Motor neuron (in vitro differentiated cells): Measurements from ENCODE around the gene TIMM44. TPM values are rescaled to one million over a fixed set of nuclear protein-coding genes. Genes with fewer than 3 reads are reported as not detected.
A peak's percentile ranks its signal among the peaks of the same experiment; 100 is the strongest.
"Not testable (repeated sequence)": the region's sequence is repeated elsewhere in the genome, so short reads cannot be mapped to it uniquely, and the experiment has no call there.

Experiments
- ATAC-seq, 8 experiments: fragments of 200-7000 bp; cut with Tn5 transposase; replicated peaks in 6 of 8; 2 replicates each; pipeline ENCODE4 v1.8.0; 2021; ENCODE audit warnings: mild to moderate bottlenecking in 8 of 8, moderate library complexity in 8 of 8
- H3K27ac ChIP-seq, 2 donors: fragments of 250-450 bp; sonication (Bioruptor Pico); 2 replicates each; pipeline ENCODE4 v1.9.0; 2021; ENCODE audit warnings: antibody characterized with exemption in 2 of 2, mild to moderate bottlenecking in 2 of 2, moderate library complexity in 1 of 2
- H3K4me1 ChIP-seq, 2 donors: fragments of 250-450 bp; sonication (Bioruptor Pico); replicated peaks in 1 of 2; 2 replicates each; pipeline ENCODE4 v1.6.1; 2021; ENCODE audit warnings: antibody characterized with exemption in 2 of 2, mild to moderate bottlenecking in 2 of 2, moderate library complexity in 1 of 2
- H3K4me3 ChIP-seq, 5 donors: fragments of 250-450 bp; sonication (Bioruptor Pico); 2 replicates each; pipeline ENCODE4 v1.9.0; 2021; ENCODE audit warnings: antibody characterized with exemption in 5 of 5, mild to moderate bottlenecking in 5 of 5, moderate library complexity in 4 of 5
- whole genome bisulfite sequencing, 10 experiments: fragments of 450-650 bp; shearing (Covaris generic); methylation state at CpG; one replicate each; pipeline ENCODE4 v1.0.0; 2022; 5-methylcytosine and 5-hydroxymethylcytosine counted together
- in situ Hi-C, 9 experiments: fragments of 400-800 bp; cut with MboI; loops; one replicate each; pipeline ENCODE4 v1.15.0; 2021; ENCODE audit warnings: low sequenced_read_pairs in 9 of 9, low pct_unique_long_range_greater_than_20kb in 2 of 9; ENCODE audit not compliant: unreplicated experiment in 9 of 9
- total RNA-seq, 8 experiments: library from RNA; unstranded; fragments of 300-600 nt; gene quantifications; 2 replicates each; pipeline versions ENCODE4 v1.2.3 to v1.2.4, GENCODE V29; 2022

The TIMM44 gene
- total RNA-seq, 8 experiments from 2014 or later = 38.7 to 106 (median 65.1) TPM

DNA sequence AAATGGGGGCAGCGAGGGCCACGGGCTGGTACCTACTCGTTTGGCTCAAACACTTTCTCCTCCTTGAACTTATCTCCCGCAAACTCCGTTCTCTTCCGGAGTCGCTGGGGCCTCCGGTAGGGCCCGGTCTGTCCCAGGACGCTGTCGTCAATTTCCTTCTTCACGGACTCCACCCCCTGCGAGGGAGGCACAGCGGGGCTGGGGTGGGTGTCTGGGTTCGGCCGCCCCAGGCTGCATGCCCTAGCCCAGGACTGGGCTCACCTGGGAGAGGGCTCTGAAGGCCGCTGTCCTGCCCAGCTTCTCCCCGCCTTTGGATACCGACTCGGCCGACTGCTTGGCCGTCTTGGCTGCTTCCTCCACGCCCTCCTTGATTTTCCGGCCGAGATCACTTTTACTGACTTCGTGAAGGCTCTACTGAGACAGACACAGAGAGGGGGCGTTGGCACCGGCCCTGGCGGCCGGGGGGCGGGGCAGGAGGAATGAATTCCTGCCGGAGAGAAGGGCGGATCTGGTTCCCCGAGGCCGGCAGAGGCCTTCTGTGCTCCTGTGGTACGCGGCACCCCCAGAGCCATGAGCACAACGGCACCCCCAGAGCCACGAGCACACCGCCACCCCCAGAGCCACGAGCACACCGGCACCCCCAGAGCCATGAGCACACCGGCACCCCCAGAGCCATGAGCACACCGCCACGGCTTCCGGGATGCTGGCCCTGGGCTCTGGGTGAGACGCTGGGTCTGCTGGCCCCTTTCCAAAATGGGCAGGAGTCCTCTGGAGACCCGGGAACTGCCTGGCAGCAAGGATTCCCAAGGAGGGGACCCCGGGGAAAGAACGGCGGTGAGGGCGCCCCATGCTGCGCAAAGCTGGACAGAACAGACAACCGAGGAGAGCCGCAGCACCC, 9.4 kb downstream of the TIMM44 start:
- no peak overlapping the region for H3K27ac ChIP-seq
- ATAC-seq = peak in 1 of 8 experiments; percentile 15
- peaks cover 0 to 9% of the 10 kb centered on the region in 2 donors for H3K4me1 ChIP-seq
- 80 to 93% (median 85%) methylated on average over 1 to 12 of the region's 55 CpGs; no CpG with 5 or more reads in 5 of the 10 experiments for WGBS, 10 experiments
- in situ Hi-C loops = loop anchor here in 1 of 9 experiments (25.0 kb wide), 1 partner anchor 303 kb away; no protein-coding TSS in a partner anchor
- no peak overlapping the region for H3K4me3 ChIP-seq

DNA sequence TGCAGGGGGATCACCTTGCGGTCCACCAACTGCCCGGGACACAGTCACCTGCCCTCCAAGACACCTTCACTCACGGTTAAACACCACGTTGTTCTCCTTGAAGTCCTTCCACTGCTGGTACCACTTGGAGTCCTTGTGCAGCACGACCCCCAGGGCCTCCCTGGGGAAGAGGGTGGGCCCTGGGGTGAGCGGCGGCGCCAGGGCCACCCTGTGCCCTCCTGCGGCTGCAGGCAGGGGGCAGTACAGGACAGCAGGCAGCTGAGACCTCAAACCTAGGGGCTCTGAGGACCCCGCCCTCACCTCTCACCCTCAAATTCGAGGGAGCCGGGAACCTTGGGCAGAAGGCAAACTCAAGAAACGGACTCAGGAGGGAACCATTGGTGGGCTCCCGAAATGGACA, 10.1 kb downstream of the TIMM44 start:
- peaks cover 0 to 9% of the 10 kb centered on the region in 2 donors for H3K4me1 ChIP-seq
- no peak for ATAC-seq
- H3K4me3 ChIP-seq = no peak overlapping the region
- no peak overlapping the region for H3K27ac ChIP-seq
- 100% methylated on average over 1 to 2 of the region's 14 CpGs; no CpG with 5 or more reads in 7 of the 10 experiments for WGBS, 10 experiments
- in situ Hi-C loops = loop anchor here in 1 of 9 experiments (25.0 kb wide), 1 partner anchor 304 kb away; no protein-coding TSS in a partner anchor

DNA sequence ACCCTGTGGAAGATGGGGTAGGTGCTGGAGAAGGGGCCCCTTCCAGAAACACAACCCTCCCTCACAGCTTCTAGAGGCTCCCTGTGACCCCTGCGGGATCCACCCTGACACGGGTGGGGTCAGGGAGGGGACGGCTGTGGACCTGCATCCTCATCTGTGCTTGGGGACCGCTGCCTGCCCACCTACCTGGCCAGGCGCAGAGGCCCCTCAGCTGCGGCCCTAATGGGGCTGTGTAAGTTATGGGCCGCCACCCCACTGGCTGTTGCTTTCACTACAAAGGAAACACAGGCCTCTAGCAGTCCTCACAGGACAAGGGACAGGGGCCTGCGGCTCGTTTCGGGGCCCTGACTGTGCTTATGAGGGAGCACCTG, 10.6 kb downstream of the TIMM44 start:
- Histone ChIP-seq H3K27ac (no peak overlapping the region), H3K4me1 (peaks cover 0 to 9% of the 10 kb centered on the region in 2 donors), H3K4me3 (no peak overlapping the region)
- in situ Hi-C loops = loop anchor here in 1 of 9 experiments (25.0 kb wide), 1 partner anchor 304 kb away; no protein-coding TSS in a partner anchor
- WGBS, 10 experiments = no CpG with 5 or more reads among the region's 10 CpGs
- no peak for ATAC-seq

DNA sequence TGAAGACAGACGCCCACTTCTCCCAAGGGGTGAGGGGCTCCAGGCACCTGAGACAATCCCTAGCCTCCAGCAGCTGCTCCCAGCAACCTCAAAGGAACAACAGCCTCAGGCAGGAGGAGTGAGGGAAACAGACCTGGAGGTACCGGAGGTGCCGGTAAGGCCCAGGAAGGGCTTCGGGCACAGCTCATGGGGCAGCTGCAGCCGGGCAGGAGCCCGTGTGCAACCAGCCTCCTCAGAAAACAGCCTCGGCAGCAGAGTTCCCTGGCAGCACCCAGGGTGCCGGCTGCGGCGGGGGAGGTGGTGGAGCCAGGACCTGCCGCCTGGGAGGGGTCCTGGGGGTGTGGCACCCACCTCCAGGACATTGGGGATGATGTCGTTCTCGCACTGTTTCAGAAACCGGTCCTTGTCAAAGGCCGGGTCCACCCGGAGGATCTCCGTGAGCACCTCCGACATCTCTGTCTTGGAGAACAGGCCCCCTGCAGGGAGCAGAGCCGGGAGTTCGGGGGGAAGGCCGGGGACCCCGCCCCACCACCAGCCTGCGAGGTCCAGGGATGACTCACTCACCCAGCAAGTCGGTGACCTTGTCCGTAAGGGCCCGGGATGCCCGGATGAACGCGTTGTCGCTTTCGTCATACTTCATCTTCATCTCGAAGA, 11.1 kb downstream of the TIMM44 start:
- Histone ChIP-seq H3K4me3 (no peak overlapping the region), H3K27ac (no peak overlapping the region), H3K4me1 (peaks cover 0 to 9% of the 10 kb centered on the region in 2 donors)
- WGBS, 10 experiments = 80 to 100% (median 96%) methylated on average over 1 to 5 of the region's 32 CpGs; no CpG with 5 or more reads in 7 of the 10 experiments
- in situ Hi-C loops = loop anchor here in 1 of 9 experiments (25.0 kb wide), 1 partner anchor 305 kb away; no protein-coding TSS in a partner anchor
- ATAC-seq = no peak

DNA sequence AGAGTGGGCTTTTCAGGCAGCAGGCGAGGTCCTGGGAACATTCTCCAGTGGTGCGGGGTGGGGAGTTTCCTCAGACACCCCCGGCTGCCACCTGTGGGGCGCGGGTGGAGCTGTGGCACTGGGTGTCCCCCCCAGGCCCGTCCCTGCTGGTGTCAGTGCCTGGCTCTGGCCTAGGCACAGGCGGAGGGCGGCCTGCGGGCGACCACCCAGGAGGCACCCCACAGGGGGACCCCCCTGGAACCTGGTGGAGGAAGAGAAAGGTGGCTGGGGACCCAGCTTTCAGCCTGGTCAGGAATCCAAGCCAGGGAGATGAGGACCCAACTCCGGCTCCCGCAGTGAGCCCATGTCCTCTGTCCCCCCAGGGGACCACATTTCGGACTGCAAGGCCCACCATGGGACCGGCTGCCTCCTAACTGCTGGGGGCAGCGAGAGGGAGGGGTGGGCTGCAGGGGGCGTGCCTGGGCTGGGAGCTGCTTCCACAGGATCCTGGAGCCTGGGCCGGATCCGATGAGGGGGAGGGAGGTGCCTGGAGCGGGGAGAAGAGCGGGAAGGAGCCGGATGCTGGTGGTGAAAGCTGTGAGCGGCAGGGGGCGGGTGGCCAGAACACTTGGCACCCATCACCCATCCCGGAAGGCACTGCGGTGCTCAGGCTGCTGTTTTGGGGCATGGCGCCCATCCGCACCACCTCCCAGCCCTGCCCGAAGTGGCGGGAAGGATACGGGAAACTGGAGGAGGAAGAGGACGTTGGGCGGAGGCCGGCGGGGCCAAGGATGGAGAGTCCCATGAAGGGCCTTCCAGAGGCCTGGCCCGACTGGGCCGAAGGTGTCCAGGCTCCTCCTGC, 12.0 kb downstream of the TIMM44 start:
- WGBS, 10 experiments = 93 to 96% methylated on average over 6 to 8 of the region's 36 CpGs; no CpG with 5 or more reads in 8 of the 10 experiments
- ATAC-seq = no peak
- Histone ChIP-seq H3K27ac (no peak overlapping the region), H3K4me3 (no peak overlapping the region), H3K4me1 (peaks cover 6 to 13% of the 10 kb centered on the region in 2 donors)
- in situ Hi-C loops = loop anchor here in 1 of 9 experiments (25.0 kb wide), 1 partner anchor 306 kb away; no protein-coding TSS in a partner anchor

DNA sequence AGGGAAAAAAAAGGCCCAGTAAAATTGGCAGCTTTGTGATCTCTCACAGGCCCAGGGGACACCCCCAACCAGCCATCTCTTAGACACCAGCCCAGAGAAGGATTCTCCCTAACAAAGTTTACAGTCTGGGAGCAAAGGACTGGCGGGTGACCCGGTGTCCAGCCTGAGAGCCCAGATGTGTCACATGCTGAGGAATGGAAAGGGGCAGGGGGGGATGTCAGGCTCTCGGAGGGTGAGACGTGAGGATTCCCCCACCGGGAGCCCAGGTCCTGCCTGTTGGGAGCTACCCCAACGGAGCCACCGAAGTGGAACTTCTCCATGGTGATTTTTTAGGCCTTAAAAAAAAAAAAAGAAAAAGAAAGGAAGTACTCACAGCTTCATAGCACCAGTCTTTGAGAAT, 12.7 kb downstream of the TIMM44 start:
- in situ Hi-C loops = loop anchor here in 1 of 9 experiments (25.0 kb wide), 1 partner anchor 307 kb away; no protein-coding TSS in a partner anchor
- no peak for ATAC-seq
- Histone ChIP-seq H3K27ac (no peak overlapping the region), H3K4me1 (peaks cover 8 to 16% of the 10 kb centered on the region in 2 donors), H3K4me3 (no peak overlapping the region)
- 75 to 100% (median 88%) methylated on average over 1 to 6 of the region's 7 CpGs; no CpG with 5 or more reads in 6 of the 10 experiments for WGBS, 10 experiments

DNA sequence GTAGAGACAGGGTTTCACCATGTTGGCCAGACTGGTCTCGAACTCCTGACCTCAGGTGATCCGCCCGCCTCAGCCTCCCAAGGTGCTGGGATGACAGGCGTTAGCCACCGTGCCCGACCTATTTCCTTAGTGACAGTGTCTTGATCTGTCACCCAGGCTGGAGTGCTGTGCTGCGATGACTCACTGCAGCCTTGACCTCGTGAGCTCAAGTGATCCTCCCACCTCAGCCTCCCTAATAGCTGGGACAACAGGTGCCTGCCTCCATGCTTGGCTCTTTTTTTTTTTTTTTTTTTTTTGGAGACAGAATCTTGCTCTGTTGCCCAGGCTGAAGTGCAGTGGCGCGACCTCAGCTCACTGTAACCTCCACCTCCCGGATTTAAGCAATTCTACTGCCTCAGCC, 13.4 kb downstream of the TIMM44 start:
- peaks cover 8 to 16% of the 10 kb centered on the region in 2 donors for H3K4me1 ChIP-seq
- WGBS, 10 experiments = 80 to 100% (median 91%) methylated on average over 2 to 3 of the region's 11 CpGs; no CpG with 5 or more reads in 6 of the 10 experiments
- H3K27ac ChIP-seq, ATAC-seq, H3K4me3 ChIP-seq: not testable (repeated sequence)
- in situ Hi-C loops = loop anchor here in 1 of 9 experiments (25.0 kb wide), 1 partner anchor 307 kb away; no protein-coding TSS in a partner anchor

DNA sequence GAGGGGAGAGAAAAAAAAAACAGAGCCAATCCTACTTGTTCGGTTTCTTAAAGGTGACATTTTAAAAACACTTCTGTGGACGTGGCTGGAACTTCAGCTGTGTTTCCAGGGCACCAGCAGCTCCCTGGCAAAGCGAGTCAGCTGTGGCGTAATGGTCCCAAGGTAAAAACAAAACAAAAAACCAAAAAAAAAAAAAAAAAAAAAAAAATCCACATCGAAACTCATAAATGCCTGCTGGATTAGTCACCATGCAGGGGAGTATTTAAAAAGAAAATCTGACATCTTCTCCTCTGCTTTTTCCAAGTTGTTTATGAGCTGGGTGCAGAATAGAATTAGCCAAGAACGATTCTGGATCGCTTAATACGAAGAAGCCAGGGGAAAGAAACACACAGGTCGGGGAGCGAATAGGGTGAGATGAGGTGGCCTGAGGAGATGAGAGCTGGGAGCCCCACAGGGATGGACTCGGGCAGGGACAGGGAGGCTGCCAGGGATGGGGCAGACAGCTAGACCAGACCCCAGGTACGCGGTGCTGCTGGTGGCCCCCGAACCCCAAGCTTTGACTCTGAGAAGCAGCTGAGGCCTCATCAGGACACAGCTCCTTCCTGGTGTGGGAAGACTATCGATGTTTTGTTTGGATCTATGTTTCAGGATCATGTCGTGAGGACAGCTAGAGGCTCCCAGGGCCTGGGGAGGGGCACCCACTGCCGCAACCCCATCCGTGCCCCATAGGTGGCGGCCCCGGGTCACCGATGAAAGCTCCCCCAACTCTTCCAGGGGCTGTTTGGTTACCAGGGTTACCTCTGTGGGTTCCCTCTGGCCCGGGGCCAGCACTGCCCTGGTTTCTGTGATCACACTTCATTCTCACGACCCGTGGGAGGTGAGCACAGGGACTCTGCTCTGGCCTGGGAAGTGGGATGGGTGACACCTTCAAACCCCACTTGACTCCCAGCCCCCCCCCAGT, 14.4 kb downstream of the TIMM44 start:
- 5 to 85% (median 74%) methylated on average over 5 to 13 of the region's 24 CpGs for WGBS, 10 experiments

DNA sequence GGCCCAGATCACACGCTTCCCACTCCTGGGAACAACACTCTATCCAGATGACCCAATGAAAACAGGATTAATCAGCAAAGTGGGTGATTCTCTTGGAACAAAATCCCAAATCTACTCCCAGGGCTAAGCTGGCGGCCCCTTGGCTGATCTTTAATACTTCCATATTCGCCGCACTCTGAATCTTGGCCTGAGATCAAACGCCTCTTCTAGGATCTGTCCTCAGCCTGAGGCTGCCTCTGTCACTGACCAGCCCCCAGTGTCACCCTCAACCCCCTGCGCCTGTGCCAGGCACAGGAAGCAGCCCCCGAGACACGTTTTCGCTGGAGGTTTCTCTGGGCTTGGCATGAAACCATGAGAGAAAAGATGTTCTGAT, 15.1 kb downstream of the TIMM44 start:
- 34 to 100% (median 91%) methylated on average over 1 to 9 of the region's 9 CpGs; no CpG with 5 or more reads in 3 of the 10 experiments for WGBS, 10 experiments
- in situ Hi-C loops = loop anchor here in 1 of 9 experiments (25.0 kb wide), 1 partner anchor 309 kb away; no protein-coding TSS in a partner anchor
- no peak overlapping the region for H3K4me3 ChIP-seq
- no peak overlapping the region for H3K27ac ChIP-seq
- peaks cover 8 to 18% of the 10 kb centered on the region in 2 donors for H3K4me1 ChIP-seq
- ATAC-seq = peak in 1 of 8 experiments; percentile 3

More for the DNA sequence above, 14.4 kb downstream of the TIMM44 start:
- in situ Hi-C loops = loop anchor here in 1 of 9 experiments (25.0 kb wide), 1 partner anchor 308 kb away; no protein-coding TSS in a partner anchor
- Histone ChIP-seq H3K27ac (peak overlapping the region in 1 of 2 donors; percentile 40), H3K4me1 (peaks cover 8 to 18% of the 10 kb centered on the region in 2 donors), H3K4me3 (no peak overlapping the region)
- ATAC-seq = peak in 3 of 8 experiments; percentile 6 to 28 (median 15)

DNA sequence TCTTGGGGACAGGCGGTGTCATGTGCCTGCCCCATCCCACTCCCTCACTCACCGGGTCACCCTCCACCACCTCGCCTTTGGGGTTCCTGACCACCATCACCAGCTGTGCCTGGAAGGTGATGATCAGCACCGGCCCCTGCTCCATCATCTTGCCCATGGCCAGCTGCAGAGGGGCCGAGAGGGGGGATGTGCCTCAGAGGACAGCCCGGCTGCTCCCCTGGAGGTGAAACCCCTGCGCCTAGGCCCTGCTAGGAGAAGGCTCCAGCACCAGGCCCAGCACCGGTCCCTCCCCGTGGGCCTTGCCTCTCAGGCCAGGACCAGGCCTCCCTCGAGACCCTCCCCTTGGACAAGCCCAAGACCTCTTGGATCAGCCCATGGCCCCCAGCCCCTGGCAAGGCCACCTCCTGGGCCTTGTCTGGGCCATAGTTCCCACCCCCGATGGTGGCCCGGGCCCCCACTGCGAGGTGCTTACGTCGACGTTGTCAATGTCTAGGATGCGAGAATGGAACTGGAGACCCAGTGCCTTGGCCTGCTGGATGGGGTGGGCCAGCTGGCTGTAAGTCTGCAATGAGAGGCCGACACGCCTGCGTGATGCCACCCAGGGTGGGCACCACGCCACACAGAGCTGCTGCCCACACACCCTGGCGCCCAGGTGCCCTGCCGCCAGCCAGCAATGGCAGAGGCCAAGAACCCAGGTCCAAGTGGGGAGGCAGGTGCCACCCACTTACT, 15.7 kb downstream of the TIMM44 start:
- in situ Hi-C loops = loop anchor here in 1 of 9 experiments (25.0 kb wide), 1 partner anchor 310 kb away; no protein-coding TSS in a partner anchor
- H3K4me1 ChIP-seq = peaks cover 8 to 18% of the 10 kb centered on the region in 2 donors
- no peak overlapping the region for H3K4me3 ChIP-seq
- 89 to 92% (median 90%) methylated on average over 2 to 13 of the region's 23 CpGs; no CpG with 5 or more reads in 6 of the 10 experiments for WGBS, 10 experiments
- ATAC-seq = no peak
- no peak overlapping the region for H3K27ac ChIP-seq
